ENCODE results near the gene CCNY. TPM values are rescaled to one million over a fixed set of nuclear protein-coding genes. Genes with fewer than 3 reads are reported as not detected.

The CCNY gene
- total RNA-seq, 1 donor = 68.6 TPM

- H3K4me1 ChIP-seq (ENCODE audit: insufficient read depth, low read length) = peaks cover 42% of the 10 kb centered on the region
- H3K9me3 ChIP-seq (ENCODE audit: low read depth, low read length) = no peaks in the 10 kb centered on the region
- H3K27me3 ChIP-seq (ENCODE audit: insufficient read depth, low read length) = no peaks in the 10 kb centered on the region
- no peak overlapping the region for H3K4me3 ChIP-seq (ENCODE audit: low read length)
Measured at GRCh38 chr10:35378541-35379210, 42.4 kb downstream of the CCNY start.

GRCh38 chr10:35379226-35380137 is 43.2 kb downstream of the CCNY start:
- no peak overlapping the region for H3K4me3 ChIP-seq (ENCODE audit: low read length)
- peaks cover 34% of the 10 kb centered on the region for H3K4me1 ChIP-seq (ENCODE audit: insufficient read depth, low read length)
- no peaks in the 10 kb centered on the region for H3K9me3 ChIP-seq (ENCODE audit: low read depth, low read length)
- H3K27me3 ChIP-seq (ENCODE audit: insufficient read depth, low read length) = no peaks in the 10 kb centered on the region

- Histone ChIP-seq H3K9me3 (ENCODE audit: low read depth, low read length) (no peaks in the 10 kb centered on the region), H3K27me3 (ENCODE audit: insufficient read depth, low read length) (no peaks in the 10 kb centered on the region), H3K4me3 (ENCODE audit: low read length) (no peak overlapping the region), H3K4me1 (ENCODE audit: insufficient read depth, low read length) (peaks cover 29% of the 10 kb centered on the region)
Measured at GRCh38 chr10:35382096-35382495, 45.8 kb downstream of the CCNY start.

GRCh38 chr10:35384265-35384868 is 48.1 kb downstream of the CCNY start:
- no peaks in the 10 kb centered on the region for H3K9me3 ChIP-seq (ENCODE audit: low read depth, low read length)
- no peak overlapping the region for H3K4me3 ChIP-seq (ENCODE audit: low read length)
- H3K4me1 ChIP-seq (ENCODE audit: insufficient read depth, low read length) = peaks cover 31% of the 10 kb centered on the region
- no peaks in the 10 kb centered on the region for H3K27me3 ChIP-seq (ENCODE audit: insufficient read depth, low read length)

- peaks cover 30% of the 10 kb centered on the region for H3K4me1 ChIP-seq (ENCODE audit: insufficient read depth, low read length)
- H3K9me3 ChIP-seq (ENCODE audit: low read depth, low read length) = peaks cover 11% of the 10 kb centered on the region
- H3K4me3 ChIP-seq (ENCODE audit: low read length) = no peak overlapping the region
- no peaks in the 10 kb centered on the region for H3K27me3 ChIP-seq (ENCODE audit: insufficient read depth, low read length)
Measured at GRCh38 chr10:35386594-35387174, 50.4 kb downstream of the CCNY start.

GRCh38 chr10:35387768-35388167 is 51.5 kb downstream of the CCNY start:
- Histone ChIP-seq H3K4me1 (ENCODE audit: insufficient read depth, low read length) (peaks cover 32% of the 10 kb centered on the region), H3K4me3 (ENCODE audit: low read length) (no peak overlapping the region), H3K27me3 (ENCODE audit: insufficient read depth, low read length) (no peaks in the 10 kb centered on the region), H3K9me3 (ENCODE audit: low read depth, low read length) (peaks cover 11% of the 10 kb centered on the region)

- peaks cover 32% of the 10 kb centered on the region for H3K4me1 ChIP-seq (ENCODE audit: insufficient read depth, low read length)
Measured at GRCh38 chr10:35388197-35388596, 51.9 kb downstream of the CCNY start.

GRCh38 chr10:35388682-35389081 is 52.4 kb downstream of the CCNY start:
- no peak overlapping the region for H3K4me3 ChIP-seq (ENCODE audit: low read length)
- H3K9me3 ChIP-seq (ENCODE audit: low read depth, low read length) = peaks cover 11% of the 10 kb centered on the region
- peaks cover 32% of the 10 kb centered on the region for H3K4me1 ChIP-seq (ENCODE audit: insufficient read depth, low read length)
- H3K27me3 ChIP-seq (ENCODE audit: insufficient read depth, low read length) = no peaks in the 10 kb centered on the region

More at GRCh38 chr10:35388197-35388596, 51.9 kb downstream of the CCNY start:
- H3K4me3 ChIP-seq (ENCODE audit: low read length) = no peak overlapping the region
- H3K9me3 ChIP-seq (ENCODE audit: low read depth, low read length) = peaks cover 11% of the 10 kb centered on the region
- no peaks in the 10 kb centered on the region for H3K27me3 ChIP-seq (ENCODE audit: insufficient read depth, low read length)

- peaks cover 32% of the 10 kb centered on the region for H3K4me1 ChIP-seq (ENCODE audit: insufficient read depth, low read length)
- H3K9me3 ChIP-seq (ENCODE audit: low read depth, low read length) = peaks cover 11% of the 10 kb centered on the region
- H3K27me3 ChIP-seq (ENCODE audit: insufficient read depth, low read length) = no peaks in the 10 kb centered on the region
- H3K4me3 ChIP-seq (ENCODE audit: low read length) = no peak overlapping the region
Measured at GRCh38 chr10:35390161-35390840, 54.0 kb downstream of the CCNY start.

GRCh38 chr10:35390843-35391152 is 54.5 kb downstream of the CCNY start:
- Histone ChIP-seq H3K4me3 (ENCODE audit: low read length) (no peak overlapping the region), H3K27me3 (ENCODE audit: insufficient read depth, low read length) (no peaks in the 10 kb centered on the region), H3K4me1 (ENCODE audit: insufficient read depth, low read length) (peaks cover 32% of the 10 kb centered on the region), H3K9me3 (ENCODE audit: low read depth, low read length) (peaks cover 11% of the 10 kb centered on the region)

- H3K27me3 ChIP-seq (ENCODE audit: insufficient read depth, low read length) = no peaks in the 10 kb centered on the region
- no peak overlapping the region for H3K4me3 ChIP-seq (ENCODE audit: low read length)
Measured at GRCh38 chr10:35391153-35391953, 55.0 kb downstream of the CCNY start.

GRCh38 chr10:35391954-35392262 is 55.6 kb downstream of the CCNY start:
- peaks cover 11% of the 10 kb centered on the region for H3K9me3 ChIP-seq (ENCODE audit: low read depth, low read length)
- no peaks in the 10 kb centered on the region for H3K27me3 ChIP-seq (ENCODE audit: insufficient read depth, low read length)
- no peak overlapping the region for H3K4me3 ChIP-seq (ENCODE audit: low read length)
- peaks cover 26% of the 10 kb centered on the region for H3K4me1 ChIP-seq (ENCODE audit: insufficient read depth, low read length)

More at GRCh38 chr10:35391153-35391953, 55.0 kb downstream of the CCNY start:
- Histone ChIP-seq H3K9me3 (ENCODE audit: low read depth, low read length) (peaks cover 11% of the 10 kb centered on the region), H3K4me1 (ENCODE audit: insufficient read depth, low read length) (peaks cover 32% of the 10 kb centered on the region)

GRCh38 chr10:35392482-35393228 is 56.3 kb downstream of the CCNY start:
- Histone ChIP-seq H3K27me3 (ENCODE audit: insufficient read depth, low read length) (no peaks in the 10 kb centered on the region), H3K4me3 (ENCODE audit: low read length) (no peak overlapping the region), H3K4me1 (ENCODE audit: insufficient read depth, low read length) (peaks cover 23% of the 10 kb centered on the region), H3K9me3 (ENCODE audit: low read depth, low read length) (peaks cover 11% of the 10 kb centered on the region)

All from mononuclear cell (primary cell).